Aorta (tissue), 5 donors: ENCODE measurements around the gene APC. TPM values are rescaled to one million over a fixed set of nuclear protein-coding genes. Genes with fewer than 3 reads are reported as not detected.

Experiments
- ATAC-seq: fragments of 200-7000 bp; cut with Tn5 transposase; one replicate; pipeline ENCODE4 v1.9.1; 2022; ENCODE audit warnings: moderate library complexity; ENCODE audit not compliant: low FRiP score
- DNase-seq, 2 donors: peaks; one replicate each; pipeline ENCODE4 v3.0.0-alpha.2; 2020
- H3K27ac ChIP-seq, 2 donors: one replicate each; pipeline ENCODE4 v1.5.1; 2013; ENCODE audit warnings: low read length in 2 of 2, mild to moderate bottlenecking in 2 of 2, moderate library complexity in 2 of 2, control low read depth in 1 of 2, inconsistent platforms in 1 of 2, low read depth in 1 of 2
- H3K27me3 ChIP-seq, 2 donors: one replicate each; pipeline ENCODE4 v1.6.1; 2013; ENCODE audit warnings: control low read depth in 1 of 2, low read length in 1 of 2, mild to moderate bottlenecking in 1 of 2, moderate library complexity in 1 of 2; ENCODE audit not compliant: insufficient read depth in 2 of 2, control insufficient read depth in 1 of 2
- H3K36me3 ChIP-seq, 2 donors: one replicate each; pipeline ENCODE4 v1.6.1; 2013; ENCODE audit warnings: control low read depth in 1 of 2, low read length in 1 of 2, mild to moderate bottlenecking in 1 of 2; ENCODE audit not compliant: insufficient read depth in 2 of 2, control insufficient read depth in 1 of 2
- H3K4me1 ChIP-seq, 2 donors: one replicate each; pipeline ENCODE4 v1.6.1; 2013; ENCODE audit warnings: low read length in 2 of 2, control low read depth in 1 of 2, mild to moderate bottlenecking in 1 of 2, moderate library complexity in 1 of 2; ENCODE audit not compliant: insufficient read depth in 2 of 2, control insufficient read depth in 1 of 2
- H3K4me3 ChIP-seq, 2 donors: one replicate each; pipeline ENCODE4 v1.5.1; 2013; ENCODE audit warnings: low read length in 2 of 2, control low read depth in 1 of 2, mild to moderate bottlenecking in 1 of 2
- H3K9me3 ChIP-seq: one replicate; pipeline ENCODE4 v1.6.1; 2013; ENCODE audit warnings: mild to moderate bottlenecking, low read length; ENCODE audit not compliant: control insufficient read depth
- WGBS, 2 donors: extraction: QIAGEN DNeasy Blood & Tissue Kit; methylation state at CpG; one replicate each; pipeline ENCODE4 v1.1.7; 2013; 5-methylcytosine and 5-hydroxymethylcytosine counted together
- intact Hi-C, 2 donors: fragments of 100-400 bp; cut with DNase I; formaldehyde crosslinking; loops; one replicate each; pipeline versions ENCODE4 v1.14.2 to v1.15.0; 2022
- polyA plus RNA-seq, 2 donors: library from polyadenylated mRNA; stranded (reverse); fragments of 200-250 nt; gene quantifications; one replicate each; pipeline ENCODE4 v1.2.3, GENCODE V29; 2013
- total RNA-seq, 2 donors: library from RNA; stranded (reverse); fragmentation: NEBNext Ultra II Directional; extraction: Animal tissue kit (Norgen Biotek cat#: 25700); gene quantifications; one replicate each; pipeline ENCODE4 v1.2.1, GENCODE V29; 2021
- donor health status: healthy with polysubstance abuse.
- donor health status: Bipolar disorder and iron deficiency.
- donor health status: DM: no; HTN: no; CAD: no.
- donor health status: DM: no; HTN: no; CAD: no.
- donor health status: DM: yes; HTN: yes; CAD: no.

The APC gene
- total and polyA plus RNA-seq, 4 donors: 2.8 to 51.6 (median 28.2) TPM

- DNase-seq (no peak), ATAC-seq (no peak)
- 0% methylated on average over 8 of the region's 8 CpGs for WGBS, 2 donors
- intact Hi-C loops: loop anchor here (1.0 to 10.0 kb wide), 3 partner anchors 61 to 116 kb away; partner anchors contain the start of genes DCP2 (in 1 of the 2) and REEP5 (in 1 of the 2)
- Histone ChIP-seq H3K4me3 (peak overlapping the region; percentile 73 to 93), H3K36me3 (no peaks in the 10 kb centered on the region), H3K9me3 (no peaks in the 10 kb centered on the region), H3K27me3 (no peaks in the 10 kb centered on the region), H3K4me1 (peaks cover 0 to 8% of the 10 kb centered on the region in 2 donors), H3K27ac (peak overlapping the region in 1 of 2 donors; percentile 91)
Measured at GRCh38 chr5:112861638-112861985, 123.9 kb downstream of the APC start.

- intact Hi-C loops: loop anchor here (5.0 to 10.0 kb wide), 2 partner anchors 103 to 115 kb away; partner anchors contain the start of gene DCP2 (in 1 of the 2)
- ATAC-seq: no peak
Measured at GRCh38 chr5:112862085-112862484, 124.4 kb downstream of the APC start.

GRCh38 chr5:112863549-112863948, 125.9 kb downstream of the APC start:
- ATAC-seq: no peak
- no peaks in the 10 kb centered on the region for H3K36me3 ChIP-seq
- no peaks in the 10 kb centered on the region for H3K27me3 ChIP-seq
- H3K9me3 ChIP-seq: no peaks in the 10 kb centered on the region
- H3K27ac ChIP-seq: no peak overlapping the region
- DNase-seq: no peak
- 32 to 40% methylated on average over 4 of the region's 4 CpGs for WGBS, 2 donors
- no peak overlapping the region for H3K4me3 ChIP-seq
- peaks cover 0 to 8% of the 10 kb centered on the region in 2 donors for H3K4me1 ChIP-seq
- intact Hi-C loops: loop anchor here (5.0 to 10.0 kb wide), 2 partner anchors 101 to 114 kb away; partner anchors contain the start of gene DCP2 (in 1 of the 2)

More at GRCh38 chr5:112862085-112862484, 124.4 kb downstream of the APC start:
- peaks cover 0 to 8% of the 10 kb centered on the region in 2 donors for H3K4me1 ChIP-seq
- H3K9me3 ChIP-seq: no peaks in the 10 kb centered on the region
- no peaks in the 10 kb centered on the region for H3K36me3 ChIP-seq
- H3K27ac ChIP-seq: no peak overlapping the region
- DNase-seq: no peak
- no peaks in the 10 kb centered on the region for H3K27me3 ChIP-seq
- 39 to 52% methylated on average over 9 of the region's 9 CpGs for WGBS, 2 donors
- H3K4me3 ChIP-seq: peak overlapping the region; percentile 73 to 93

DNA sequence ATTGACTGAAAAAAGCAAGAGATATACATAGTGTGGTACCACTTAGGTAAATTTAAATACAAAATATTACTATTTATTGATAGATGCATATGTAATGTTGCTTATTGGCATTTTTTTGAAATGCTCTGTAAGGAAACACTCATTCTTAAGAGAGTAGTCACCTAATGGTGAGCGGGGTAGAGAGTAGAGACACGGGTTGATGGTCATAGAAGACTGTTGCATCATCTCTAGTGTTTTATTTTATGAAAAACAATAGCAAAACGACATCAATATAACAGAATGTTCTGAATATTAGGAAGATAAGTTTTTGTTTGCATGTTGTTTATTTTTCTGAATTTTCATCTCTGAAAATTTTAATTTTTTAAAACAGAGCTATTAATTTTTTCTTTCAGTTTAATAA, 127.4 kb downstream of the APC start:
- intact Hi-C loops: loop anchor here in 1 of 2 donors (10.0 kb wide), 1 partner anchor 100 kb away; no protein-coding TSS in a partner anchor
- H3K9me3 ChIP-seq: no peaks in the 10 kb centered on the region
- WGBS, 2 donors: 88 to 92% methylated on average over 3 of the region's 3 CpGs
- ATAC-seq (no peak), DNase-seq (no peak)
- peaks cover 0 to 2% of the 10 kb centered on the region in 2 donors for H3K36me3 ChIP-seq
- H3K27ac ChIP-seq: no peak overlapping the region
- H3K4me3 ChIP-seq: no peak overlapping the region
- H3K27me3 ChIP-seq: no peaks in the 10 kb centered on the region
- H3K4me1 ChIP-seq: peaks cover 2 to 8% of the 10 kb centered on the region in 2 donors

GRCh38 chr5:112866739-112867138, 129.1 kb downstream of the APC start:
- Histone ChIP-seq H3K27me3 (no peaks in the 10 kb centered on the region), H3K4me1 (peaks cover 2 to 8% of the 10 kb centered on the region in 2 donors), H3K36me3 (peaks cover 0 to 2% of the 10 kb centered on the region in 2 donors), H3K9me3 (no peaks in the 10 kb centered on the region), H3K27ac (no peak overlapping the region), H3K4me3 (no peak overlapping the region)
- WGBS, 2 donors: 90% methylated on average over 2 of the region's 2 CpGs
- intact Hi-C loops: loop anchor here in 1 of 2 donors (10.0 kb wide), 1 partner anchor 98 kb away; no protein-coding TSS in a partner anchor
- no peak for DNase-seq
- ATAC-seq: no peak

DNA sequence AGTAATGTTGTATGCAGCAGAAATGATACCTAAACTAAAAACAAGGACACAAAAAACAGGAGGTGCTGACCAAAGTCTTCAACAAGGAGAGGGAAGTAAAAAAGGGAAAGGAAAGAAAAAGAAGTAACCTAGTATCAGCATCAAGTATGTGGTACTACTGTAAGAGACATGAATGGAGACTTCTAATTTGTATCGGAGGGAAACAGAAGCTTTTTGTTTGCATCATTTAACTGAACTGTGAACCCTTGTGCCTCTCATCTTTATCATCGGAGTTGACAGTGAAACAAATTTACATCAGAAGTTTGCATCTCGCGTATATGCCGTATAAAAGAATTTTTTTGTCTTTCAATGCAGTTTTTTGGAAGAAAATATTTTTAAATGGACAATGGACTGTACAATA, 129.7 kb downstream of the APC start:
- H3K4me3 ChIP-seq: no peak overlapping the region
- H3K27me3 ChIP-seq: no peaks in the 10 kb centered on the region
- H3K36me3 ChIP-seq: peaks cover 0 to 2% of the 10 kb centered on the region in 2 donors
- peaks cover 2 to 8% of the 10 kb centered on the region in 2 donors for H3K4me1 ChIP-seq
- intact Hi-C loops: loop anchor here in 1 of 2 donors (10.0 kb wide), 1 partner anchor 97 kb away; no protein-coding TSS in a partner anchor
- ATAC-seq (no peak), DNase-seq (no peak)
- H3K9me3 ChIP-seq: no peaks in the 10 kb centered on the region
- WGBS, 2 donors: 93 to 97% methylated on average over 5 of the region's 5 CpGs
- H3K27ac ChIP-seq: no peak overlapping the region

DNA sequence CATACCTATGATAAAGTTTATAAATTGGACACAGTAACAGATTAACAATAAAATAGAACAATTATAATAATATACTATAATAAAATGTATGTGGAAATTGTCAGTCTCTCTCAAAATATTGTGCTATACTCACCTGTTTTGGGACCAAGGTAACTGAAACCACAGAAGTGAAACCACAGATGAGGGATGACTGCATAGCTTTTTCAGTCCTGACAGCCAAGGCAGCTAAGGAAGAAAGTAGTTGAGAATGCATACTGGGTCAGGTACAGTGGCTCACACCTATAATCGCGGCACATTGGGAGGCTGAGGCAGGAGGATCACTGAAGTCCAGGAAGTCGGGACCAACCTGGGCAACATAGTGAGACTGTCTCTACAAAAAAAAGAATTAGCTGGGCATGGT, 132.3 kb downstream of the APC start:
- Histone ChIP-seq H3K27ac (no peak overlapping the region), H3K36me3 (peaks cover 0 to 2% of the 10 kb centered on the region in 2 donors), H3K9me3 (no peaks in the 10 kb centered on the region), H3K27me3 (no peaks in the 10 kb centered on the region), H3K4me1 (peaks cover 0 to 2% of the 10 kb centered on the region in 2 donors), H3K4me3 (no peak overlapping the region)
- no peak for DNase-seq
- 93 to 96% methylated on average over 3 of the region's 3 CpGs for WGBS, 2 donors
- no peak for ATAC-seq
- intact Hi-C loops: loop anchor here in 1 of 2 donors (10.0 kb wide), 1 partner anchor 95 kb away; no protein-coding TSS in a partner anchor

- H3K36me3 ChIP-seq: peaks cover 0 to 2% of the 10 kb centered on the region in 2 donors
- 59 to 80% methylated on average over 3 of the region's 3 CpGs for WGBS, 2 donors
- no peaks in the 10 kb centered on the region for H3K9me3 ChIP-seq
- ATAC-seq: no peak
- no peak for DNase-seq
- peaks cover 0 to 2% of the 10 kb centered on the region in 2 donors for H3K4me1 ChIP-seq
- no peak overlapping the region for H3K4me3 ChIP-seq
- no peaks in the 10 kb centered on the region for H3K27me3 ChIP-seq
- intact Hi-C loops: no loop called here
- H3K27ac ChIP-seq: no peak overlapping the region
Measured at GRCh38 chr5:112870966-112871365, 133.3 kb downstream of the APC start.

- ATAC-seq (no peak), DNase-seq (no peak)
- H3K36me3 ChIP-seq: peaks cover 0 to 3% of the 10 kb centered on the region in 2 donors
- H3K4me1 ChIP-seq: no peaks in the 10 kb centered on the region
- intact Hi-C loops: no loop called here
- H3K9me3 ChIP-seq: no peaks in the 10 kb centered on the region
- H3K4me3 ChIP-seq: no peak overlapping the region
- no peak overlapping the region for H3K27ac ChIP-seq
- 53 to 57% methylated on average over 2 of the region's 2 CpGs for WGBS, 2 donors
- no peaks in the 10 kb centered on the region for H3K27me3 ChIP-seq
Measured at GRCh38 chr5:112876362-112876761, 138.7 kb downstream of the APC start.
